Lower leg skin (tissue), 3 donors: ENCODE measurements around the gene SHISA6.

ENCODE experiments used
- POLR2A ChIP-seq, 2 donors: fragments of 450-650 bp; IDR thresholded peaks; one replicate each; pipeline ENCODE4 v1.6.1; 2016 to 2017; ENCODE audit warnings: antibody characterized with exemption in 2 of 2, mild to moderate bottlenecking in 1 of 2, moderate library complexity in 1 of 2
- TF ChIP-seq, protein P1 (sequence below), 3 donors: fragments of 450-650 bp; IDR thresholded peaks; one replicate each; pipeline ENCODE4 v1.5.1; 2016; ENCODE audit warnings: antibody characterized with exemption in 3 of 3, mild to moderate bottlenecking in 3 of 3, moderate library complexity in 2 of 3

DNA sequence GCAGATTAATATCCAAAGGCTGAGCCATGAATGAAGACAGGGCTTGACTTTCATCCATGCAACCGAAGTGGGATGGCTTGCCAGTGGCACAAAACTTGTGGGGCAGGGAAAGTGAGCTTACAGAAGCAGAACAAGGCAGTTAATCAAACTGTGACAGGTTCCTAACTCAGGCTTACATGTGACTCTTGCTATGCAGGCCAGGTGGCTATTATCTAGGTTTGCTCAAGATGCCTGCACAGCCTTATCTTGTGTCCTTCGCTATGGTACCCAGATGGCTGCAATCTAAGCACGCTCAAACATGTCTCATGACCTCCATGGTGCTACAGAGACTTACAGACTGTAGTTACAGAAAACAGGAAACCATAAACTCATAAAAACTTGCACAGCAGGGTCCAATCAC is 348.7 kb downstream of the SHISA6 start:
- TF ChIP-seq, protein P1, sequence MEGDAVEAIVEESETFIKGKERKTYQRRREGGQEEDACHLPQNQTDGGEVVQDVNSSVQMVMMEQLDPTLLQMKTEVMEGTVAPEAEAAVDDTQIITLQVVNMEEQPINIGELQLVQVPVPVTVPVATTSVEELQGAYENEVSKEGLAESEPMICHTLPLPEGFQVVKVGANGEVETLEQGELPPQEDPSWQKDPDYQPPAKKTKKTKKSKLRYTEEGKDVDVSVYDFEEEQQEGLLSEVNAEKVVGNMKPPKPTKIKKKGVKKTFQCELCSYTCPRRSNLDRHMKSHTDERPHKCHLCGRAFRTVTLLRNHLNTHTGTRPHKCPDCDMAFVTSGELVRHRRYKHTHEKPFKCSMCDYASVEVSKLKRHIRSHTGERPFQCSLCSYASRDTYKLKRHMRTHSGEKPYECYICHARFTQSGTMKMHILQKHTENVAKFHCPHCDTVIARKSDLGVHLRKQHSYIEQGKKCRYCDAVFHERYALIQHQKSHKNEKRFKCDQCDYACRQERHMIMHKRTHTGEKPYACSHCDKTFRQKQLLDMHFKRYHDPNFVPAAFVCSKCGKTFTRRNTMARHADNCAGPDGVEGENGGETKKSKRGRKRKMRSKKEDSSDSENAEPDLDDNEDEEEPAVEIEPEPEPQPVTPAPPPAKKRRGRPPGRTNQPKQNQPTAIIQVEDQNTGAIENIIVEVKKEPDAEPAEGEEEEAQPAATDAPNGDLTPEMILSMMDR (IDR thresholded peaks at IDR 0.05), result no peak
- no peak for TF ChIP-seq POLR2A (IDR thresholded peaks at IDR 0.05)
